Measurements from ENCODE around the gene APOO. TPM values are rescaled to one million over a fixed set of nuclear protein-coding genes. Genes with fewer than 3 reads are reported as not detected.

The APOO gene
- total and polyA plus RNA-seq, 2 of the 13 experiments (the other 11 are each of a cell fraction or from before 2014, with no cell fraction given): 9.7 to 22.1 TPM

DNA sequence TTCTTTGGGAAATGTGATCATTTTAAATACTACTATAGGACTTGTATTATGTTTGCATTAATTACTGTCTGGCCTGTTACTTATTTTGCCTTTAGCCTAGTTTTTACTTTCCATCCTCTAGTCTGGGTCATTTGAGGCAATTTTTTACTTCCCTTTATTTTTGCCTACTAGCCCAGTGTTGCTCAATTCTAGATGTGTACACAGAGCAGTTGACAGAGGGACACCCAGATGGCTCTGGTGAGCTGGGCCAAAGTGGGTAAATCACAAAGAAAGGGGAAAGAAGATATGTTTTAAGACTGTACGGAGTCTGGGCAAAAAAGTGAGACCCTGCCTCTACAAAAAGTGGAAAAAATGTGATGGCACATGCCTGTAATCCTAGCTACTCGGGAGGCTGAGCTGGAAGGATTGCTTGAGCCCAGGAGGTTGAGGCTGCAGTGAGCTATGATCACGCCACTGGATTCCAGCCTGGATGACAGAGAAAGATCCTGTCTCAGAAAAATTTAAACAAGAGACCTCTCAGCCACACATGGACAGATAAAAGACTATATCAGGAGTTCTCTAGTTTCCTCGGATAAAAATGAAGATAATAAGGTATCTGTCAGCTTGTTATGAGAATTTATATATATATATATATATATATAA, 35.7 kb downstream of the APOO start (continued):
- TF ChIP-seq KLF11 (CRISPR knock-in tag; IDR thresholded peaks at IDR 0.05) (no peak), ZMYM3 (CRISPR knock-in tag; IDR thresholded peaks at IDR 0.05) (0 out of 2 replicates have a peak, but pooled peaks have one; percentile 20), TMF1 (CRISPR knock-in tag; IDR thresholded peaks at IDR 0.05; ENCODE audit: low read depth) (no peak), FOXA3 (CRISPR knock-in tag; IDR thresholded peaks at IDR 0.05) (peak; percentile 81), ZNF432 (CRISPR knock-in tag; IDR thresholded peaks at IDR 0.05; ENCODE audit: borderline replicate concordance) (no peak), HMG20B (CRISPR knock-in tag; conservative IDR thresholded peaks at IDR 0.05) (no peak), POGK (CRISPR knock-in tag; conservative IDR thresholded peaks at IDR 0.05) (no peak), ELK4 (CRISPR knock-in tag; IDR thresholded peaks at IDR 0.05; ENCODE audit: borderline replicate concordance) (no peak), SP140L (CRISPR knock-in tag; IDR thresholded peaks at IDR 0.05; ENCODE audit: borderline replicate concordance) (no peak), TBX3 (IDR thresholded peaks at IDR 0.05; ENCODE audit: borderline replicate concordance) (no peak), ZIK1 (CRISPR knock-in tag; IDR thresholded peaks at IDR 0.05; ENCODE audit: borderline replicate concordance, low read depth) (no peak), MAZ (IDR thresholded peaks at IDR 0.05; ENCODE audit: borderline replicate concordance, low read depth, low read length) (no peak), MAZ (CRISPR knock-in tag; IDR thresholded peaks at IDR 0.05; ENCODE audit: low read depth) (no peak), MAFG (CRISPR knock-in tag; IDR thresholded peaks at IDR 0.05) (no peak), ZSCAN9 (CRISPR knock-in tag; IDR thresholded peaks at IDR 0.05; ENCODE audit: borderline replicate concordance) (no peak), HNRNPK (IDR thresholded peaks at IDR 0.05; ENCODE audit: low read depth, low read length, poor library complexity, severe bottlenecking) (no peak), PPARG (CRISPR knock-in tag; conservative IDR thresholded peaks at IDR 0.05) (peak; percentile 79)
- TF ChIP-seq, protein P1, sequence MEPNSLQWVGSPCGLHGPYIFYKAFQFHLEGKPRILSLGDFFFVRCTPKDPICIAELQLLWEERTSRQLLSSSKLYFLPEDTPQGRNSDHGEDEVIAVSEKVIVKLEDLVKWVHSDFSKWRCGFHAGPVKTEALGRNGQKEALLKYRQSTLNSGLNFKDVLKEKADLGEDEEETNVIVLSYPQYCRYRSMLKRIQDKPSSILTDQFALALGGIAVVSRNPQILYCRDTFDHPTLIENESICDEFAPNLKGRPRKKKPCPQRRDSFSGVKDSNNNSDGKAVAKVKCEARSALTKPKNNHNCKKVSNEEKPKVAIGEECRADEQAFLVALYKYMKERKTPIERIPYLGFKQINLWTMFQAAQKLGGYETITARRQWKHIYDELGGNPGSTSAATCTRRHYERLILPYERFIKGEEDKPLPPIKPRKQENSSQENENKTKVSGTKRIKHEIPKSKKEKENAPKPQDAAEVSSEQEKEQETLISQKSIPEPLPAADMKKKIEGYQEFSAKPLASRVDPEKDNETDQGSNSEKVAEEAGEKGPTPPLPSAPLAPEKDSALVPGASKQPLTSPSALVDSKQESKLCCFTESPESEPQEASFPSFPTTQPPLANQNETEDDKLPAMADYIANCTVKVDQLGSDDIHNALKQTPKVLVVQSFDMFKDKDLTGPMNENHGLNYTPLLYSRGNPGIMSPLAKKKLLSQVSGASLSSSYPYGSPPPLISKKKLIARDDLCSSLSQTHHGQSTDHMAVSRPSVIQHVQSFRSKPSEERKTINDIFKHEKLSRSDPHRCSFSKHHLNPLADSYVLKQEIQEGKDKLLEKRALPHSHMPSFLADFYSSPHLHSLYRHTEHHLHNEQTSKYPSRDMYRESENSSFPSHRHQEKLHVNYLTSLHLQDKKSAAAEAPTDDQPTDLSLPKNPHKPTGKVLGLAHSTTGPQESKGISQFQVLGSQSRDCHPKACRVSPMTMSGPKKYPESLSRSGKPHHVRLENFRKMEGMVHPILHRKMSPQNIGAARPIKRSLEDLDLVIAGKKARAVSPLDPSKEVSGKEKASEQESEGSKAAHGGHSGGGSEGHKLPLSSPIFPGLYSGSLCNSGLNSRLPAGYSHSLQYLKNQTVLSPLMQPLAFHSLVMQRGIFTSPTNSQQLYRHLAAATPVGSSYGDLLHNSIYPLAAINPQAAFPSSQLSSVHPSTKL (CRISPR knock-in tag; IDR thresholded peaks at IDR 0.05): peak; percentile 53; the same call in 1 of the 2 replicates
- TF ChIP-seq, protein P2, sequence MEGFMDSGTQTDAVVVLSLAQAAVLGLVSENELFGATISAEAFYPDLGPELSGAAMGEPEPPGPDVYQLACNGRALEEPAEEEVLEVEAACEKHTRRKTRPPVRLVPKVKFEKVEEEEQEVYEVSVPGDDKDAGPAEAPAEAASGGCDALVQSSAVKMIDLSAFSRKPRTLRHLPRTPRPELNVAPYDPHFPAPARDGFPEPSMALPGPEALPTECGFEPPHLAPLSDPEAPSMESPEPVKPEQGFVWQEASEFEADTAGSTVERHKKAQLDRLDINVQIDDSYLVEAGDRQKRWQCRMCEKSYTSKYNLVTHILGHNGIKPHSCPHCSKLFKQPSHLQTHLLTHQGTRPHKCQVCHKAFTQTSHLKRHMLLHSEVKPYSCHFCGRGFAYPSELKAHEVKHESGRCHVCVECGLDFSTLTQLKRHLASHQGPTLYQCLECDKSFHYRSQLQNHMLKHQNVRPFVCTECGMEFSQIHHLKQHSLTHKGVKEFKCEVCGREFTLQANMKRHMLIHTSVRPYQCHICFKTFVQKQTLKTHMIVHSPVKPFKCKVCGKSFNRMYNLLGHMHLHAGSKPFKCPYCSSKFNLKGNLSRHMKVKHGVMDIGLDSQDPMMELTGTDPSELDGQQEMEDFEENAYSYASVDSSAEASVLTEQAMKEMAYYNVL (CRISPR knock-in tag; IDR thresholded peaks at IDR 0.05; ENCODE audit: borderline replicate concordance): no peak
- TF ChIP-seq, protein P3, sequence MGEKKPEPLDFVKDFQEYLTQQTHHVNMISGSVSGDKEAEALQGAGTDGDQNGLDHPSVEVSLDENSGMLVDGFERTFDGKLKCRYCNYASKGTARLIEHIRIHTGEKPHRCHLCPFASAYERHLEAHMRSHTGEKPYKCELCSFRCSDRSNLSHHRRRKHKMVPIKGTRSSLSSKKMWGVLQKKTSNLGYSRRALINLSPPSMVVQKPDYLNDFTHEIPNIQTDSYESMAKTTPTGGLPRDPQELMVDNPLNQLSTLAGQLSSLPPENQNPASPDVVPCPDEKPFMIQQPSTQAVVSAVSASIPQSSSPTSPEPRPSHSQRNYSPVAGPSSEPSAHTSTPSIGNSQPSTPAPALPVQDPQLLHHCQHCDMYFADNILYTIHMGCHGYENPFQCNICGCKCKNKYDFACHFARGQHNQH (CRISPR knock-in tag; IDR thresholded peaks at IDR 0.05): no peak
